Gastroesophageal sphincter (tissue), 4 donors: ENCODE results near the gene KIAA0825. TPM values are rescaled to one million over a fixed set of nuclear protein-coding genes. Genes with fewer than 3 reads are reported as not detected.

Source experiments
- ATAC-seq: fragments of 150-250 bp; one replicate; pipeline ENCODE4 v1.9.1; 2016; ENCODE audit warnings: mild to moderate bottlenecking, moderate library complexity
- H3K27ac ChIP-seq, 4 donors: fragments of 200-600 bp; sonication (generic) in 3 of 4; 1 replicate in 3 of 4; 2 replicates in 1 of 4; pipeline ENCODE4 v1.5.1; 2016 to 2019
- H3K27me3 ChIP-seq: fragments of 200-600 bp; sonication (generic); one replicate; pipeline ENCODE4 v1.5.1; 2019
- H3K36me3 ChIP-seq, 2 donors: fragments of 200-600 bp; sonication (generic); one replicate each; pipeline ENCODE4 v1.5.1; 2019; ENCODE audit warnings: control low read depth in 1 of 2
- H3K4me1 ChIP-seq, 3 donors: fragments of 200-600 bp; sonication (generic); 1 replicate in 2 of 3; 2 replicates in 1 of 3; pipeline ENCODE4 v1.5.1; 2016 to 2019; ENCODE audit warnings: control low read depth in 2 of 3
- H3K4me3 ChIP-seq, 2 donors: fragments of 200-600 bp; sonication (generic); one replicate each; pipeline ENCODE4 v1.5.1; 2019; ENCODE audit warnings: mild to moderate bottlenecking in 1 of 2, moderate library complexity in 1 of 2
- H3K9me3 ChIP-seq, 3 donors: fragments of 200-600 bp; sonication (generic); one replicate each; pipeline ENCODE4 v1.5.1; 2017 to 2019; ENCODE audit warnings: control low read depth in 2 of 3
- EP300 ChIP-seq: sonication (generic); formaldehyde crosslinking; IDR thresholded peaks from one replicate; pipeline ENCODE4 v1.6.1; 2017; ENCODE audit warnings: antibody characterized with exemption, mild to moderate bottlenecking
- POLR2A ChIP-seq, 2 donors: fragments of 450-650 bp; IDR thresholded peaks; one replicate each; pipeline ENCODE4 v1.6.1; 2017; ENCODE audit warnings: antibody characterized with exemption in 2 of 2, mild to moderate bottlenecking in 2 of 2, moderate library complexity in 1 of 2
- POLR2AphosphoS5 ChIP-seq: sonication (generic); formaldehyde crosslinking; IDR thresholded peaks from one replicate; pipeline ENCODE4 v1.6.1; 2017; ENCODE audit warnings: antibody characterized with exemption
- WGBS, 2 donors: methylation state at CpG; one replicate each; pipeline ENCODE4 v1.1.5; 2018; ENCODE audit warnings: low coverage in 1 of 2; 5-methylcytosine and 5-hydroxymethylcytosine counted together
- total RNA-seq, 4 donors: library from RNA; depleted of rRNA; stranded (reverse); fragments of >200 nt; gene quantifications; one replicate each; pipeline ENCODE4 v1.1.0, GENCODE V29; 2016
- TF ChIP-seq, protein P1 (sequence below), 4 experiments: fragments of 200-600 bp in 2 of 4; fragments of 450-650 bp in 2 of 4; sonication (generic) in 1 of 4; IDR thresholded peaks; one replicate each; pipeline ENCODE4 v1.5.1; 2017 to 2019; ENCODE audit warnings: antibody characterized with exemption in 4 of 4, mild to moderate bottlenecking in 2 of 4, moderate library complexity in 2 of 4

KIAA0825 gene
- total RNA-seq, 4 donors from 2014 or later, result 3.0 to 7.9 (median 4.8) TPM

DNA sequence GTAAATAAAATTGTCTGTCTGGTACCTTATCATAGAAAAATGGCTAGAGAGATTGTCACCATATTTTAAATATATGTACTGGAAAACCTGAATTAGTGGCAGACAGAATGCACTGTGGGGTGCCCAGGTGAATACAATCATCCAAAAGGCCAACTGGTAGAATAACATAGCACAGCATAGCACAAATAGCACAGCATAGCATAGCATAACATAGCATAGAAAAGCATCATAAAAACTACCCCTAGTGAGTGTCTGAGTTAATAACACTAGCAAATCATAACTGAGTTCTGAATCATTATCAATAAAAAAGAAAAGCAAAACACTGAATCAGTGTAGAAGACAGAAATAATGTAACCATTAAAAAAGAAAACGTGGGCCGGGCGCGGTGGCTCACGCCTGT is 102.3 kb downstream of the KIAA0825 start:
- no peaks in the 10 kb centered on the region for H3K4me1 ChIP-seq
- WGBS, 2 donors, result 89 to 96% methylated on average over 4 to 5 of the region's 5 CpGs
- ATAC-seq, result no peak
- H3K4me3 ChIP-seq, result no peak overlapping the region
- no peaks in the 10 kb centered on the region for H3K27me3 ChIP-seq
- no peak overlapping the region for H3K27ac ChIP-seq
- no peaks in the 10 kb centered on the region for H3K36me3 ChIP-seq
- H3K9me3 ChIP-seq, result no peaks in the 10 kb centered on the region
- no peak for TF ChIP-seq POLR2AphosphoS5
- no peak for TF ChIP-seq EP300
- no peak for TF ChIP-seq POLR2A (IDR thresholded peaks at IDR 0.05)
- TF ChIP-seq, protein P1, sequence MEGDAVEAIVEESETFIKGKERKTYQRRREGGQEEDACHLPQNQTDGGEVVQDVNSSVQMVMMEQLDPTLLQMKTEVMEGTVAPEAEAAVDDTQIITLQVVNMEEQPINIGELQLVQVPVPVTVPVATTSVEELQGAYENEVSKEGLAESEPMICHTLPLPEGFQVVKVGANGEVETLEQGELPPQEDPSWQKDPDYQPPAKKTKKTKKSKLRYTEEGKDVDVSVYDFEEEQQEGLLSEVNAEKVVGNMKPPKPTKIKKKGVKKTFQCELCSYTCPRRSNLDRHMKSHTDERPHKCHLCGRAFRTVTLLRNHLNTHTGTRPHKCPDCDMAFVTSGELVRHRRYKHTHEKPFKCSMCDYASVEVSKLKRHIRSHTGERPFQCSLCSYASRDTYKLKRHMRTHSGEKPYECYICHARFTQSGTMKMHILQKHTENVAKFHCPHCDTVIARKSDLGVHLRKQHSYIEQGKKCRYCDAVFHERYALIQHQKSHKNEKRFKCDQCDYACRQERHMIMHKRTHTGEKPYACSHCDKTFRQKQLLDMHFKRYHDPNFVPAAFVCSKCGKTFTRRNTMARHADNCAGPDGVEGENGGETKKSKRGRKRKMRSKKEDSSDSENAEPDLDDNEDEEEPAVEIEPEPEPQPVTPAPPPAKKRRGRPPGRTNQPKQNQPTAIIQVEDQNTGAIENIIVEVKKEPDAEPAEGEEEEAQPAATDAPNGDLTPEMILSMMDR (IDR thresholded peaks at IDR 0.05), result no peak

- ATAC-seq, result no peak
- H3K9me3 ChIP-seq, result no peaks in the 10 kb centered on the region
- no peak overlapping the region for H3K4me3 ChIP-seq
- 68 to 79% methylated on average over 4 of the region's 4 CpGs for WGBS, 2 donors
- H3K27me3 ChIP-seq, result no peaks in the 10 kb centered on the region
- no peaks in the 10 kb centered on the region for H3K36me3 ChIP-seq
- H3K4me1 ChIP-seq, result no peaks in the 10 kb centered on the region
- no peak overlapping the region for H3K27ac ChIP-seq
- TF ChIP-seq EP300 (no peak), POLR2A (IDR thresholded peaks at IDR 0.05) (no peak), POLR2AphosphoS5 (no peak)
- TF ChIP-seq, protein P1 (IDR thresholded peaks at IDR 0.05), result no peak
Observed at GRCh38 chr5:94508461-94509148, 109.8 kb downstream of the KIAA0825 start.

- 83 to 88% methylated on average over 2 to 3 of the region's 3 CpGs for WGBS, 2 donors
- H3K27ac ChIP-seq, result no peak overlapping the region
- no peaks in the 10 kb centered on the region for H3K4me1 ChIP-seq
- no peaks in the 10 kb centered on the region for H3K36me3 ChIP-seq
- TF ChIP-seq POLR2AphosphoS5, result no peak
- no peak for TF ChIP-seq EP300
- TF ChIP-seq, protein P1 (IDR thresholded peaks at IDR 0.05), result no peak
- TF ChIP-seq POLR2A (IDR thresholded peaks at IDR 0.05), result no peak
- H3K9me3 ChIP-seq, result no peaks in the 10 kb centered on the region
- ATAC-seq, result no peak
- H3K4me3 ChIP-seq, result no peak overlapping the region
- H3K27me3 ChIP-seq, result no peaks in the 10 kb centered on the region
Observed at GRCh38 chr5:94505327-94506068, 112.9 kb downstream of the KIAA0825 start.

DNA sequence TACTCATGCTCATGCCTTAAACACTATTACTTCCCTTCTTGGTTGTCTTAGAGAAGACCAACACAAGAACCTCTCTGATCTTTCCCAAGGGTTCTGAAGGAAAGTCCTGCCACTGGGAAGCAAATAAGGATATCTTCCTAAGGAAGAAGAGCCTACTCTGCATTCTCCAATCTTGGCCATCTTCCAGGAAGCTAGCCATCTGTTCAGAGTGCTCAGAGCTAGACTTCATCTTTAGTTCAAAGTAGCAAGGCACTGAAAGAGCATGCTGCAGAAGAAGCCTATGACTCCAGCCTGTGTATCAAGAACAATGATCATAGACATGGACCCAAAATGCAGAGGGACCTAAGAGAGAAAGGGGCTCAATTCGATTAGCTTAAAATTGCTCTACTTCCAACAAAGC is 114.7 kb downstream of the KIAA0825 start:
- ATAC-seq, result no peak
- no peak overlapping the region for H3K4me3 ChIP-seq
- no peaks in the 10 kb centered on the region for H3K4me1 ChIP-seq
- no peaks in the 10 kb centered on the region for H3K27me3 ChIP-seq
- TF ChIP-seq, protein P1 (IDR thresholded peaks at IDR 0.05), result no peak
- TF ChIP-seq POLR2AphosphoS5 (no peak), POLR2A (IDR thresholded peaks at IDR 0.05) (no peak), EP300 (no peak)
- H3K36me3 ChIP-seq, result no peaks in the 10 kb centered on the region
- H3K27ac ChIP-seq, result no peak overlapping the region
- 92 to 100% methylated on average over 1 of the region's 1 CpG for WGBS, 2 donors
- H3K9me3 ChIP-seq, result no peaks in the 10 kb centered on the region

DNA sequence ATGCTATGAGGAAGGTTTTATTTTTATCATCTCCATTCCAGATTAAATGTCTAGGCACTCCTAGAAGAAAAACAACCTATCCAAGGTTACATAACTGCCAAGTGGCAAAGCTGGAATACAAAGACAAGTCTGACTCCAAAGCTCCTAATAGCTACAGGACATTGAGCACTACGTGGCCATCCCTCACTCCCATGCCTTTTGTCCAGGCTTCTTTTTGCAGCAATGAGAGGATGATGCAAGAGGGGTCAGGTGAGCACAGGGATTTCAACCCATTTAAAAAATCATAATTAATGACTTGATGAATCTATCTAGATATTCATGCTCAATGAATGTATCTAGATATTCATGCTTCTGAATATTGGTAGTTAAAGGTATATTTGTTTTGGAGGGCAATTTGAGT is 117.0 kb downstream of the KIAA0825 start:
- TF ChIP-seq EP300 (no peak), POLR2A (IDR thresholded peaks at IDR 0.05) (no peak), POLR2AphosphoS5 (no peak)
- TF ChIP-seq, protein P1 (IDR thresholded peaks at IDR 0.05), result no peak
- Histone ChIP-seq H3K4me1 (no peaks in the 10 kb centered on the region), H3K36me3 (no peaks in the 10 kb centered on the region), H3K4me3 (no peak overlapping the region), H3K27ac (no peak overlapping the region), H3K9me3 (no peaks in the 10 kb centered on the region), H3K27me3 (no peaks in the 10 kb centered on the region)
- no peak for ATAC-seq
- 79 to 82% methylated on average over 1 of the region's 1 CpG for WGBS, 2 donors
